Panc1 (cell line): Measurements from ENCODE around the gene TENM3. TPM values are rescaled to one million over a fixed set of nuclear protein-coding genes. Genes with fewer than 3 reads are reported as not detected.

Source experiments
- ATAC-seq: fragments of 200-7000 bp; cut with Tn5 transposase; 2 replicates; pipeline ENCODE4 v1.9.1; 2020; ENCODE audit warnings: mild to moderate bottlenecking, moderate library complexity
- BruUV-seq: library from RNA; stranded (reverse); fragments of 400-500 nt; replicated peaks from 2 replicates; lab custom pipeline; 2021; lab: Mats Ljungman, UMichigan
- CTCF ChIA-PET: fragments of 300-600 bp; sonication (Branson Sonifier 250); formaldehyde crosslinking; loops from one replicate; lab custom pipeline; 2022; ENCODE audit warnings: antibody characterized with exemption; lab: Charles Lee
- POLR2A ChIA-PET: fragments of 300-600 bp; sonication (Branson Sonifier 250); formaldehyde crosslinking; loops from one replicate; lab custom pipeline; 2022; ENCODE audit warnings: antibody characterized with exemption; lab: Charles Lee
- DNase-seq: peaks from one replicate; pipeline ENCODE4 v3.0.0-alpha.2; 2010; ENCODE audit warnings: low read depth, low spot score
- H3K27ac ChIP-seq: 2 replicates; pipeline ENCODE4 v1.5.1; 2011; ENCODE audit warnings: mild to moderate bottlenecking, low read length, inconsistent platforms
- H3K27me3 ChIP-seq: fragments of 200-500 bp; sonication (Bioruptor generic); 2 replicates; pipeline ENCODE4 v1.6.0; 2014; ENCODE audit warnings: low read length, inconsistent platforms; ENCODE audit not compliant: control insufficient read depth, insufficient read depth
- H3K36me3 ChIP-seq: fragments of 200-500 bp; sonication (Bioruptor generic); 2 replicates; pipeline ENCODE4 v1.5.1; 2014; ENCODE audit warnings: inconsistent platforms, mild to moderate bottlenecking, low read length, moderate library complexity; ENCODE audit not compliant: control insufficient read depth, insufficient read depth
- H3K4me1 ChIP-seq: 2 replicates; pipeline ENCODE4 v1.5.1; 2011; ENCODE audit warnings: inconsistent platforms, mild to moderate bottlenecking, low read length, moderate library complexity; ENCODE audit not compliant: control insufficient read depth, insufficient read depth
- H3K4me3 ChIP-seq, 2 experiments: 2 replicates each; pipeline ENCODE4 v1.5.1; 2011 to 2012; ENCODE audit warnings: low read depth in 2 of 2, low read length in 2 of 2, mild to moderate bottlenecking in 2 of 2, inconsistent platforms in 1 of 2, moderate library complexity in 1 of 2
- H3K9me3 ChIP-seq: fragments of 200-500 bp; sonication (Bioruptor generic); 2 replicates; pipeline ENCODE4 v1.5.1; 2014; ENCODE audit warnings: low read depth, mild to moderate bottlenecking, inconsistent platforms, low read length, moderate library complexity; ENCODE audit not compliant: control insufficient read depth, insufficient read depth
- POLR2AphosphoS5 ChIP-seq: IDR thresholded peaks from 2 replicates; pipeline ENCODE4 v1.6.1; 2012; ENCODE audit warnings: mild to moderate bottlenecking, low read depth, low read length, moderate library complexity
- SIN3A ChIP-seq: IDR thresholded peaks from 2 replicates; pipeline ENCODE4 v1.6.1; 2012; ENCODE audit warnings: low read depth, mild to moderate bottlenecking, low read length, moderate library complexity, borderline replicate concordance; ENCODE audit not compliant: insufficient read depth
- TCF7L2 ChIP-seq: IDR thresholded peaks from 2 replicates; pipeline ENCODE4 v1.6.1; 2011; ENCODE audit warnings: mild to moderate bottlenecking, low read depth, low read length, inconsistent platforms
- in situ Hi-C: cut with HindIII; loops from 2 replicates; pipeline ENCODE4 v1.10.0; 2016; ENCODE audit warnings: low sequenced_read_pairs, low pct_unique_long_range_greater_than_20kb
- intact Hi-C: fragments of 100-400 bp; cut with micrococcal nuclease; formaldehyde crosslinking; loops from one replicate; pipeline ENCODE4 v1.10.0; 2022; ENCODE audit not compliant: unreplicated experiment
- total RNA-seq: library from RNA; stranded (reverse); gene quantifications from one replicate; pipeline ENCODE4 v1.2.1, GENCODE V29; 2021; ENCODE audit not compliant: unreplicated experiment
- TF ChIP-seq, protein P1 (sequence below), 2 experiments: IDR thresholded peaks; 2 replicates each; pipeline ENCODE4 v1.6.1; 2011 to 2012; ENCODE audit warnings: low read depth in 2 of 2, control low read depth in 1 of 2, low read length in 1 of 2, mild to moderate bottlenecking in 1 of 2, moderate library complexity in 1 of 2; ENCODE audit not compliant: insufficient read depth in 1 of 2
- TF ChIP-seq, protein P2 (sequence below): fragments of 450-650 bp; IDR thresholded peaks from 2 replicates; pipeline ENCODE4 v1.5.1; 2017; ENCODE audit warnings: mild to moderate bottlenecking

The TENM3 gene
- total RNA-seq, 1 experiment from 2014 or later, result 0.95 TPM

DNA sequence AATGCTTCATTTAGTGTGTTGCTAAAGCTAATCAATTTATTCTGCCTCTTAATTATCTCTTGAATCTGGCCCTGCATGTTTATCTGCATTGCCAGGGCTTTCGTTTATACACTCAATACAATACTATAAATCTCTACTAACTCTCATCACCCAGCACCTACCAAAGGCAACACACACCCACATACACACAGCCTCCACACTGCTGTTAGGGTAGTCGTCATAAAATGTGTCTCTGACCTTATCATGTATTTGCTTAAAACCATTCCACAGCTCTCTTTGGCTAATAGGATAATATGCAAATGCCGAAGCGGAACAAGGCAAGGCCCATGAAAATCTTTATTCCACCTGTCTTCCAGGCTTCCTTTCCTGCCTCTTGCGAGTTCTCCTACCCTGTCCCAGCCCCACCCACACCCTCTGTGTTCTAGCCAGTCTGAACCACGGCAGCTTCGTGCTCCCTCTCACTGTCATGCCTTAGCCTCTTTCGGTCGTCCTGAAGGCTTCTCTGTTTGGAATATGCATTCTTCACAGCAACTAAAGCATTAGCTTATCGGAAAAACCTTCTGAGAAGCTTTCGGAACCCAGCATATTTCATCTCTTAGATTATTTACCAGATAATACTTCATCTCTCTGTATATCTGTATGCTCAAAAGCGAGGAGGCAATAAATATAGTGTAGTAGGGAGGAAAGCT lies 333.5 kb downstream of the TENM3 start:
- intact Hi-C loops (no loop called here), in situ Hi-C loops (no loop called here)
- Histone ChIP-seq H3K4me3 (no peak overlapping the region), H3K27ac (no peak overlapping the region), H3K4me1 (no peaks in the 10 kb centered on the region), H3K9me3 (no peaks in the 10 kb centered on the region), H3K27me3 (no peaks in the 10 kb centered on the region), H3K36me3 (no peaks in the 10 kb centered on the region)
- DNase-seq (no peak), ATAC-seq (no peak)
- TF ChIP-seq SIN3A, result no peak
- no peak for TF ChIP-seq TCF7L2
- TF ChIP-seq, protein P1, sequence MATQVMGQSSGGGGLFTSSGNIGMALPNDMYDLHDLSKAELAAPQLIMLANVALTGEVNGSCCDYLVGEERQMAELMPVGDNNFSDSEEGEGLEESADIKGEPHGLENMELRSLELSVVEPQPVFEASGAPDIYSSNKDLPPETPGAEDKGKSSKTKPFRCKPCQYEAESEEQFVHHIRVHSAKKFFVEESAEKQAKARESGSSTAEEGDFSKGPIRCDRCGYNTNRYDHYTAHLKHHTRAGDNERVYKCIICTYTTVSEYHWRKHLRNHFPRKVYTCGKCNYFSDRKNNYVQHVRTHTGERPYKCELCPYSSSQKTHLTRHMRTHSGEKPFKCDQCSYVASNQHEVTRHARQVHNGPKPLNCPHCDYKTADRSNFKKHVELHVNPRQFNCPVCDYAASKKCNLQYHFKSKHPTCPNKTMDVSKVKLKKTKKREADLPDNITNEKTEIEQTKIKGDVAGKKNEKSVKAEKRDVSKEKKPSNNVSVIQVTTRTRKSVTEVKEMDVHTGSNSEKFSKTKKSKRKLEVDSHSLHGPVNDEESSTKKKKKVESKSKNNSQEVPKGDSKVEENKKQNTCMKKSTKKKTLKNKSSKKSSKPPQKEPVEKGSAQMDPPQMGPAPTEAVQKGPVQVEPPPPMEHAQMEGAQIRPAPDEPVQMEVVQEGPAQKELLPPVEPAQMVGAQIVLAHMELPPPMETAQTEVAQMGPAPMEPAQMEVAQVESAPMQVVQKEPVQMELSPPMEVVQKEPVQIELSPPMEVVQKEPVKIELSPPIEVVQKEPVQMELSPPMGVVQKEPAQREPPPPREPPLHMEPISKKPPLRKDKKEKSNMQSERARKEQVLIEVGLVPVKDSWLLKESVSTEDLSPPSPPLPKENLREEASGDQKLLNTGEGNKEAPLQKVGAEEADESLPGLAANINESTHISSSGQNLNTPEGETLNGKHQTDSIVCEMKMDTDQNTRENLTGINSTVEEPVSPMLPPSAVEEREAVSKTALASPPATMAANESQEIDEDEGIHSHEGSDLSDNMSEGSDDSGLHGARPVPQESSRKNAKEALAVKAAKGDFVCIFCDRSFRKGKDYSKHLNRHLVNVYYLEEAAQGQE (IDR thresholded peaks at IDR 0.05; ENCODE audit: insufficient read depth in 1 of 2, low read depth in 2 of 2, low read length in 1 of 2), result no peak
- TF ChIP-seq, protein P2, sequence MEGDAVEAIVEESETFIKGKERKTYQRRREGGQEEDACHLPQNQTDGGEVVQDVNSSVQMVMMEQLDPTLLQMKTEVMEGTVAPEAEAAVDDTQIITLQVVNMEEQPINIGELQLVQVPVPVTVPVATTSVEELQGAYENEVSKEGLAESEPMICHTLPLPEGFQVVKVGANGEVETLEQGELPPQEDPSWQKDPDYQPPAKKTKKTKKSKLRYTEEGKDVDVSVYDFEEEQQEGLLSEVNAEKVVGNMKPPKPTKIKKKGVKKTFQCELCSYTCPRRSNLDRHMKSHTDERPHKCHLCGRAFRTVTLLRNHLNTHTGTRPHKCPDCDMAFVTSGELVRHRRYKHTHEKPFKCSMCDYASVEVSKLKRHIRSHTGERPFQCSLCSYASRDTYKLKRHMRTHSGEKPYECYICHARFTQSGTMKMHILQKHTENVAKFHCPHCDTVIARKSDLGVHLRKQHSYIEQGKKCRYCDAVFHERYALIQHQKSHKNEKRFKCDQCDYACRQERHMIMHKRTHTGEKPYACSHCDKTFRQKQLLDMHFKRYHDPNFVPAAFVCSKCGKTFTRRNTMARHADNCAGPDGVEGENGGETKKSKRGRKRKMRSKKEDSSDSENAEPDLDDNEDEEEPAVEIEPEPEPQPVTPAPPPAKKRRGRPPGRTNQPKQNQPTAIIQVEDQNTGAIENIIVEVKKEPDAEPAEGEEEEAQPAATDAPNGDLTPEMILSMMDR, result no peak
- no peak for TF ChIP-seq POLR2AphosphoS5
- CTCF ChIA-PET, result no interaction called here
- BruUV-seq, result no TSS peak
- POLR2A ChIA-PET, result no interaction called here

DNA sequence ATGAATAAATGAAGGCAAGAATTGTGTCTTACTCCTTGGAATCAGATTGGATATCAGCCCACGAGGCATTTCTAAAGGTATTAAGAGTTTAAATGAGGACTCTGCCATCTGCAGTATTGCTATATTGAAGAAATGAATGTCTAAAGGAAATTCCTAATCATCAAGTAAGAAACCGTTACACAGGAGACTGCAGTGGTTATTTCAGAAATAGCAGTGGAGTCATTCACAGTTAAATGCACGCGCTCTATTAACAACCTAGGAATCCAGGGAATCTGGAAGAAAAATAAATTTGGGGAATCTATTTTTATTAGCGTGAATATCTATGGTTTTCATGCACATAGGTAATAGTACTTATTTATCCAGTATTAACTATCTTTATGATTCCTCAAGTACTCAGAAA lies 334.2 kb downstream of the TENM3 start:
- ChIA-PET POLR2A (no interaction called here), CTCF (no interaction called here)
- no peak overlapping the region for H3K27ac ChIP-seq
- H3K4me1 ChIP-seq, result no peaks in the 10 kb centered on the region
- no peaks in the 10 kb centered on the region for H3K27me3 ChIP-seq
- TF ChIP-seq SIN3A (no peak), POLR2AphosphoS5 (no peak), TCF7L2 (no peak)
- TF ChIP-seq, protein P2, result no peak
- TF ChIP-seq, protein P1 (IDR thresholded peaks at IDR 0.05; ENCODE audit: insufficient read depth in 1 of 2, low read depth in 2 of 2, low read length in 1 of 2), result no peak
- no peaks in the 10 kb centered on the region for H3K9me3 ChIP-seq
- no peak for ATAC-seq
- intact Hi-C loops, result no loop called here
- DNase-seq, result no peak
- no peaks in the 10 kb centered on the region for H3K36me3 ChIP-seq
- in situ Hi-C loops, result no loop called here
- BruUV-seq, result no TSS peak
- no peak overlapping the region for H3K4me3 ChIP-seq
